IMR-90 (cell line): Measurements from ENCODE around the gene NOL4L. TPM values are rescaled to one million over a fixed set of nuclear protein-coding genes. Genes with fewer than 3 reads are reported as not detected.

Experiments used
- ATAC-seq: fragments of 200-7000 bp; cut with Tn5 transposase; 2 replicates; pipeline ENCODE4 v1.9.1; 2020; ENCODE audit warnings: low read depth, mild to moderate bottlenecking, moderate library complexity
- BruUV-seq: library from RNA; stranded (reverse); fragments of 400-500 nt; replicated peaks from 2 replicates; lab custom pipeline; 2021; lab: Mats Ljungman, UMichigan
- CTCF ChIA-PET: fragments of 300-600 bp; formaldehyde crosslinking; extraction: SDS; loops from one replicate; lab custom pipeline; 2021; ENCODE audit warnings: antibody characterized with exemption; lab: Yijun Ruan, JAX
- POLR2A ChIA-PET: fragments of 300-600 bp; sonication (Branson Sonifier 250); formaldehyde crosslinking; loops from one replicate; lab custom pipeline; 2022; ENCODE audit warnings: antibody characterized with exemption; ENCODE audit not compliant: unreplicated experiment; lab: Charles Lee
- DNase-seq: peaks from one replicate; pipeline ENCODE4 v3.0.0; 2013
- H2AFZ ChIP-seq: replicated peaks from 2 replicates; pipeline ENCODE3; 2013; ENCODE audit warnings: low read length, mild to moderate bottlenecking; ENCODE audit not compliant: poor library complexity
- H2AK5ac ChIP-seq: 2 replicates; pipeline ENCODE4 v1.6.1; 2013; ENCODE audit warnings: low read depth, low read length, inconsistent platforms
- H2AK9ac ChIP-seq: replicated peaks from 2 replicates; pipeline ENCODE3; 2013; ENCODE audit warnings: mild to moderate bottlenecking, low read depth, low read length, moderate library complexity; ENCODE audit not compliant: poor library complexity
- H2BK120ac ChIP-seq: 2 replicates; pipeline ENCODE4 v1.6.1; 2013; ENCODE audit warnings: low read depth, low read length, inconsistent platforms
- H2BK15ac ChIP-seq: 3 replicates; pipeline ENCODE4 v1.6.1; 2013; ENCODE audit warnings: low read depth, low read length, inconsistent platforms
- H2BK20ac ChIP-seq: 2 replicates; pipeline ENCODE4 v1.6.1; 2013; ENCODE audit warnings: low read depth, mild to moderate bottlenecking, inconsistent platforms, low read length, moderate library complexity
- H2BK5ac ChIP-seq: 2 replicates; pipeline ENCODE4 v1.6.1; 2013; ENCODE audit warnings: mild to moderate bottlenecking, low read depth, low read length, inconsistent platforms; ENCODE audit not compliant: poor library complexity, severe bottlenecking
- H3K14ac ChIP-seq: replicated peaks from 2 replicates; pipeline ENCODE4 v1.6.1; 2013; ENCODE audit warnings: low read depth, low read length, inconsistent platforms
- H3K18ac ChIP-seq: 2 replicates; pipeline ENCODE4 v1.6.1; 2013; ENCODE audit warnings: low read depth, low read length, control low read depth
- H3K23ac ChIP-seq: 2 replicates; pipeline ENCODE4 v1.6.1; 2013; ENCODE audit warnings: low read depth, low read length, inconsistent platforms
- H3K27ac ChIP-seq: 2 replicates; pipeline ENCODE4 v1.5.1; 2013; ENCODE audit warnings: mild to moderate bottlenecking, control low read depth, low read length; ENCODE audit not compliant: insufficient read depth
- H3K27me3 ChIP-seq: 2 replicates; pipeline ENCODE4 v1.6.1; 2013; ENCODE audit warnings: low read length; ENCODE audit not compliant: control insufficient read depth, insufficient read depth
- H3K36me3 ChIP-seq: 2 replicates; pipeline ENCODE4 v1.6.1; 2013; ENCODE audit warnings: low read length, mixed read lengths; ENCODE audit not compliant: control insufficient read depth, insufficient read depth
- H3K4ac ChIP-seq: 2 replicates; pipeline ENCODE4 v1.6.1; 2013; ENCODE audit warnings: low read depth, low read length, inconsistent platforms
- H3K4me1 ChIP-seq: 2 replicates; pipeline ENCODE4 v1.6.1; 2013; ENCODE audit warnings: low read length, mixed read lengths; ENCODE audit not compliant: control insufficient read depth, insufficient read depth
- H3K4me2 ChIP-seq: 2 replicates; pipeline ENCODE4 v1.6.1; 2013; ENCODE audit warnings: low read depth, mild to moderate bottlenecking, control low read depth, low read length, moderate library complexity
- H3K4me3 ChIP-seq: 2 replicates; pipeline ENCODE4 v1.5.1; 2013; ENCODE audit warnings: low read depth, mild to moderate bottlenecking, control low read depth, low read length, moderate library complexity; ENCODE audit not compliant: insufficient read depth
- H3K56ac ChIP-seq: 2 replicates; pipeline ENCODE4 v1.6.1; 2013; ENCODE audit warnings: low read length, inconsistent platforms; ENCODE audit not compliant: insufficient read depth; ENCODE audit errors: extremely low read depth
- H3K79me1 ChIP-seq, 2 experiments: 2 replicates each; pipeline ENCODE4 v1.6.1; 2013; ENCODE audit warnings: low read length in 2 of 2, inconsistent platforms in 1 of 2, low read depth in 1 of 2
- H3K9ac ChIP-seq: 2 replicates; pipeline ENCODE4 v1.6.1; 2013; ENCODE audit warnings: low read depth, low read length, control low read depth
- H3K9me1 ChIP-seq: 2 replicates; pipeline ENCODE4 v1.6.1; 2013; ENCODE audit warnings: low read length, inconsistent platforms; ENCODE audit not compliant: insufficient read depth
- H3K9me3 ChIP-seq: 2 replicates; pipeline ENCODE4 v1.6.1; 2013; ENCODE audit warnings: low read length; ENCODE audit not compliant: control insufficient read depth, insufficient read depth
- H4K20me1 ChIP-seq: 2 replicates; pipeline ENCODE4 v1.6.1; 2013; ENCODE audit warnings: low read length, inconsistent platforms; ENCODE audit not compliant: insufficient read depth
- H4K5ac ChIP-seq: 2 replicates; pipeline ENCODE4 v1.6.1; 2013; ENCODE audit warnings: mild to moderate bottlenecking, low read depth, low read length, control low read depth
- H4K8ac ChIP-seq, 2 experiments: 2 replicates each; pipeline ENCODE4 v1.6.1; 2013; ENCODE audit warnings: low read depth in 2 of 2, low read length in 2 of 2, control low read depth in 1 of 2, inconsistent platforms in 1 of 2
- H4K91ac ChIP-seq: 2 replicates; pipeline ENCODE4 v1.6.1; 2013; ENCODE audit warnings: low read depth, low read length, inconsistent platforms; ENCODE audit not compliant: insufficient read depth
- BHLHE40 ChIP-seq: fragments of 150-350 bp; IDR thresholded peaks from 2 replicates; pipeline ENCODE4 v1.6.1; 2016; ENCODE audit warnings: mild to moderate bottlenecking, low read depth, low read length
- CEBPB ChIP-seq: IDR thresholded peaks from 2 replicates; pipeline ENCODE4 v1.6.1; 2012; ENCODE audit warnings: low read depth, low read length, improper control_type of control experiment
- ELK1 ChIP-seq: fragments of 150-350 bp; IDR thresholded peaks from 2 replicates; pipeline ENCODE4 v1.6.1; 2016; ENCODE audit warnings: low read depth, mild to moderate bottlenecking, low read length, moderate library complexity, borderline replicate concordance
- FOS ChIP-seq: fragments of 150-350 bp; IDR thresholded peaks from 2 replicates; pipeline ENCODE4 v1.6.1; 2016; ENCODE audit warnings: low read depth, low read length
- NFE2L2 ChIP-seq: fragments of 150-350 bp; IDR thresholded peaks from 2 replicates; pipeline ENCODE4 v1.6.1; 2016; ENCODE audit warnings: low read depth, mild to moderate bottlenecking, low read length
- RAD21 ChIP-seq: IDR thresholded peaks from 2 replicates; pipeline ENCODE4 v1.6.1; 2012; ENCODE audit warnings: low read length, improper control_type of control experiment
- RFX5 ChIP-seq: IDR thresholded peaks from 2 replicates; pipeline ENCODE4 v1.8.0; 2012; ENCODE audit warnings: low read depth, mild to moderate bottlenecking, low read length, moderate library complexity
- SMC3 ChIP-seq: fragments of 150-350 bp; IDR thresholded peaks from 2 replicates; pipeline ENCODE4 v1.6.1; 2016; ENCODE audit warnings: low read depth, mild to moderate bottlenecking, antibody characterized with exemption, low read length, moderate library complexity
- WGBS, 2 experiments: methylation state at CpG; one replicate each; pipeline versions ENCODE4 v1.1.5 to v1.1.7; 2013; ENCODE audit warnings: missing lambda C conversion rate in 2 of 2; ENCODE audit not compliant: insufficient read length in 1 of 2; ENCODE audit errors: extremely low coverage in 2 of 2; 5-methylcytosine and 5-hydroxymethylcytosine counted together
- dilution Hi-C: fragments of 300-500 bp; cut with HindIII; formaldehyde crosslinking; loops from one replicate; pipeline ENCODE4 v1.14.3; 2018; ENCODE audit warnings: low sequenced_read_pairs; ENCODE audit not compliant: unreplicated experiment
- in situ Hi-C: fragments of 300-500 bp; cut with MboI; formaldehyde crosslinking; loops from 3 replicates; pipeline ENCODE4 v1.14.3; 2019; ENCODE audit warnings: low sequenced_read_pairs, inconsistent platforms, mixed read lengths
- intact Hi-C: fragments of 100-400 bp; cut with micrococcal nuclease; formaldehyde crosslinking; loops from 2 replicates; pipeline ENCODE4 v1.10.0; 2022
- polyA plus RNA-seq, 3 experiments: library from polyadenylated mRNA; depleted of rRNA; stranded (reverse); fragments of >200 nt; gene quantifications; 2 replicates each; pipeline ENCODE4 v1.2.3, GENCODE V29; 2012; ENCODE audit warnings: low replicate concordance in 1 of 3
- total RNA-seq: library from RNA; depleted of rRNA; stranded (reverse); fragments of >200 nt; gene quantifications from 2 replicates; pipeline ENCODE4 v1.2.3, GENCODE V29; 2012

NOL4L gene
- total and polyA plus RNA-seq, 2 of the 4 experiments (the other 2 are of a cell fraction), result 4.7 to 13.3 TPM

GRCh38 chr20:32418376-32418775, 166.8 kb downstream of the NOL4L start:
- no peak overlapping the region for H3K56ac ChIP-seq
- H3K36me3 ChIP-seq, result no peaks in the 10 kb centered on the region
- H3K9me1 ChIP-seq, result peaks cover 8% of the 10 kb centered on the region
- TF ChIP-seq CEBPB (peak; percentile 58), RFX5 (no peak), FOS (no peak), SMC3 (no peak), RAD21 (no peak), BHLHE40 (no peak), ELK1 (no peak), NFE2L2 (no peak)
- H2AK5ac ChIP-seq, result no peak overlapping the region
- dilution Hi-C loops, result no loop called here
- WGBS, 2 experiments, result no CpG with 5 or more reads among the region's 2 CpGs
- H4K5ac ChIP-seq, result no peak overlapping the region
- no peak overlapping the region for H4K91ac ChIP-seq
- CTCF ChIA-PET, result no interaction called here
- H3K9me3 ChIP-seq, result no peaks in the 10 kb centered on the region
- no peak overlapping the region for H3K4me2 ChIP-seq
- in situ Hi-C loops, result no loop called here
- no peak overlapping the region for H3K9ac ChIP-seq
- H2BK120ac ChIP-seq, result no peak overlapping the region
- POLR2A ChIA-PET, result no interaction called here
- H2AK9ac ChIP-seq, result no peak overlapping the region
- no peak overlapping the region for H4K8ac ChIP-seq
- intact Hi-C loops, result no loop called here
- no TSS peak for BruUV-seq
- H3K27me3 ChIP-seq, result no peaks in the 10 kb centered on the region
- no peak for DNase-seq
- H2BK15ac ChIP-seq, result no peak overlapping the region
- no peak overlapping the region for H2BK20ac ChIP-seq
- H3K4ac ChIP-seq, result no peak overlapping the region
- no peak overlapping the region for H2BK5ac ChIP-seq
- peaks cover 27 to 62% of the 10 kb centered on the region in 2 experiments for H3K79me1 ChIP-seq
- no peak overlapping the region for H3K18ac ChIP-seq
- H4K20me1 ChIP-seq, result peaks cover 50% of the 10 kb centered on the region
- H3K4me1 ChIP-seq, result peaks cover 4% of the 10 kb centered on the region; the same call in 1 of the 2 replicates
- no peak overlapping the region for H3K27ac ChIP-seq
- H3K14ac ChIP-seq, result no peak overlapping the region
- no peak overlapping the region for H3K23ac ChIP-seq
- ATAC-seq, result no peak
- no peak overlapping the region for H3K4me3 ChIP-seq
- H2AFZ ChIP-seq, result no peak overlapping the region
